GM12873 (cell line): ENCODE results near the gene L3MBTL4.

Experiments
- CTCF ChIP-seq: IDR thresholded peaks from 2 replicates; pipeline ENCODE4 v1.5.1; 2012; ENCODE audit warnings: low read depth, mild to moderate bottlenecking, moderate library complexity, low read length, control low read depth; ENCODE audit not compliant: insufficient read depth; ENCODE audit errors: missing control alignments

L3MBTL4 gene

GRCh38 chr18:6389005-6389404, 25.7 kb downstream of the L3MBTL4 start:
- no peak for TF ChIP-seq CTCF

GRCh38 chr18:6382963-6383362, 31.7 kb downstream of the L3MBTL4 start:
- no peak for TF ChIP-seq CTCF

- TF ChIP-seq CTCF = no peak
These were observed 38.1 kb downstream of the L3MBTL4 start for GRCh38 chr18:6376433-6377229.

- TF ChIP-seq CTCF = no peak
These were observed 39.7 kb downstream of the L3MBTL4 start for GRCh38 chr18:6374935-6375529.

- TF ChIP-seq CTCF = no peak
These were observed 40.4 kb downstream of the L3MBTL4 start for GRCh38 chr18:6374340-6374739.

GRCh38 chr18:6373187-6373586, 41.5 kb downstream of the L3MBTL4 start:
- no peak for TF ChIP-seq CTCF

- TF ChIP-seq CTCF = no peak
These were observed 43.6 kb downstream of the L3MBTL4 start for GRCh38 chr18:6370886-6371635.
